H9 (cell line): ENCODE measurements around the gene C10orf95. TPM values are rescaled to one million over a fixed set of nuclear protein-coding genes. Genes with fewer than 3 reads are reported as not detected.

Experiments used
- DNase-seq: peaks from one replicate; pipeline ENCODE4 v3.0.0-alpha.2; 2017
- H2AFZ ChIP-seq: one replicate; pipeline ENCODE4 v1.6.1; 2013; ENCODE audit warnings: mild to moderate bottlenecking, low read length, control low read depth, moderate library complexity
- H2AK5ac ChIP-seq: 2 replicates; pipeline ENCODE4 v1.6.1; 2013; ENCODE audit warnings: low read length, control low read depth, mixed read lengths; ENCODE audit not compliant: insufficient read length
- H2BK120ac ChIP-seq: one replicate; pipeline ENCODE4 v1.6.1; 2013; ENCODE audit warnings: low read depth, mild to moderate bottlenecking, low read length, control low read depth, inconsistent platforms; ENCODE audit not compliant: poor library complexity, severe bottlenecking
- H2BK12ac ChIP-seq: 2 replicates; pipeline ENCODE4 v1.6.1; 2013; ENCODE audit warnings: low read length, control low read depth, mixed read lengths, low read depth; ENCODE audit not compliant: insufficient read length
- H2BK15ac ChIP-seq: 2 replicates; pipeline ENCODE4 v1.6.1; 2013; ENCODE audit warnings: low read depth, low read length, control low read depth
- H2BK20ac ChIP-seq: one replicate; pipeline ENCODE4 v1.6.1; 2013; ENCODE audit warnings: low read depth, mild to moderate bottlenecking, low read length, control low read depth, inconsistent platforms; ENCODE audit not compliant: poor library complexity, severe bottlenecking
- H2BK5ac ChIP-seq: 2 replicates; pipeline ENCODE4 v1.6.1; 2013; ENCODE audit warnings: low read length, control low read depth, mixed read lengths; ENCODE audit not compliant: insufficient read length
- H3K14ac ChIP-seq: 2 replicates; pipeline ENCODE4 v1.6.1; 2013; ENCODE audit warnings: low read length, control low read depth; ENCODE audit not compliant: insufficient read depth
- H3K18ac ChIP-seq: 2 replicates; pipeline ENCODE4 v1.6.1; 2013; ENCODE audit warnings: low read depth, mild to moderate bottlenecking, mixed read lengths, low read length, control low read depth; ENCODE audit not compliant: insufficient read length
- H3K23ac ChIP-seq: 2 replicates; pipeline ENCODE4 v1.6.1; 2013; ENCODE audit warnings: low read length, control low read depth, mixed read lengths, low read depth; ENCODE audit not compliant: insufficient read length
- H3K23me2 ChIP-seq: 2 replicates; pipeline ENCODE4 v1.6.1; 2013; ENCODE audit warnings: low read depth, mild to moderate bottlenecking, mixed read lengths, low read length, control low read depth; ENCODE audit not compliant: insufficient read length, poor library complexity, severe bottlenecking
- H3K27ac ChIP-seq: 2 replicates; pipeline ENCODE4 v1.5.1; 2013; ENCODE audit warnings: low read length, control low read depth, mixed read lengths, low read depth; ENCODE audit not compliant: insufficient read length
- H3K27me3 ChIP-seq: 2 replicates; pipeline ENCODE4 v1.6.1; 2013; ENCODE audit warnings: low read length, control low read depth, inconsistent platforms; ENCODE audit not compliant: insufficient read depth
- H3K4ac ChIP-seq: 2 replicates; pipeline ENCODE4 v1.6.1; 2013; ENCODE audit warnings: low read depth, mild to moderate bottlenecking, control low read depth, inconsistent platforms, low read length, moderate library complexity
- H3K4me1 ChIP-seq: 2 replicates; pipeline ENCODE4 v1.6.1; 2013; ENCODE audit warnings: low read length, control low read depth, inconsistent platforms; ENCODE audit not compliant: insufficient read depth
- H3K4me2 ChIP-seq: 2 replicates; pipeline ENCODE4 v1.6.1; 2013; ENCODE audit warnings: low read length, control low read depth, mixed read lengths; ENCODE audit not compliant: insufficient read length, insufficient read depth
- H3K56ac ChIP-seq: 2 replicates; pipeline ENCODE4 v1.6.1; 2013; ENCODE audit warnings: low read depth, mild to moderate bottlenecking, mixed read lengths, low read length, control low read depth; ENCODE audit not compliant: insufficient read length
- H3K79me1 ChIP-seq: 2 replicates; pipeline ENCODE4 v1.6.1; 2013; ENCODE audit warnings: low read depth, mild to moderate bottlenecking, moderate library complexity, low read length, control low read depth, inconsistent platforms; ENCODE audit not compliant: insufficient read depth, poor library complexity, severe bottlenecking
- H3K79me2 ChIP-seq: 2 replicates; pipeline ENCODE4 v1.6.1; 2013; ENCODE audit warnings: low read length, control low read depth, inconsistent platforms; ENCODE audit not compliant: insufficient read depth
- H3K9ac ChIP-seq: 2 replicates; pipeline ENCODE4 v1.6.1; 2013; ENCODE audit warnings: low read length, control low read depth, mixed read lengths; ENCODE audit not compliant: insufficient read length; ENCODE audit errors: extremely low read depth
- H3K9me3 ChIP-seq: one replicate; pipeline ENCODE4 v1.6.1; 2013; ENCODE audit warnings: low read depth, low read length, inconsistent platforms; ENCODE audit not compliant: control insufficient read depth
- H3T11ph ChIP-seq: one replicate; pipeline ENCODE4 v1.6.1; 2013; ENCODE audit warnings: mild to moderate bottlenecking, low read length, control low read depth, inconsistent platforms
- H4K20me1 ChIP-seq: one replicate; pipeline ENCODE4 v1.6.1; 2013; ENCODE audit not compliant: control insufficient read depth, insufficient read length, insufficient read depth
- H4K5ac ChIP-seq: 2 replicates; pipeline ENCODE4 v1.6.1; 2013; ENCODE audit warnings: low read depth, mild to moderate bottlenecking, mixed read lengths, low read length, control low read depth; ENCODE audit not compliant: insufficient read length
- H4K8ac ChIP-seq: replicated peaks from 2 replicates; pipeline ENCODE4 v1.6.1; 2013; ENCODE audit warnings: low read length, control low read depth, mixed read lengths, low read depth; ENCODE audit not compliant: insufficient read length
- H4K91ac ChIP-seq: 2 replicates; pipeline ENCODE4 v1.6.1; 2013; ENCODE audit warnings: low read depth, mild to moderate bottlenecking, moderate library complexity, mixed read lengths, low read length, control low read depth; ENCODE audit not compliant: insufficient read length
- H3K27ac Mint-ChIP-seq, 3 experiments: 2 replicates in 2 of 3; 3 replicates in 1 of 3; pipeline ENCODE4 v1.8.0; 2020 to 2021; ENCODE audit warnings: mixed read lengths in 3 of 3, mild to moderate bottlenecking in 1 of 3, moderate library complexity in 1 of 3
- H3K27me3 Mint-ChIP-seq: 2 replicates; pipeline ENCODE4 v1.8.0; 2021; ENCODE audit warnings: low read depth, mild to moderate bottlenecking, moderate library complexity, mixed read lengths
- H3K36me3 Mint-ChIP-seq, 3 experiments: 2 replicates in 2 of 3; 3 replicates in 1 of 3; pipeline ENCODE4 v1.8.0; 2020 to 2021; ENCODE audit warnings: low read depth in 3 of 3, mixed read lengths in 3 of 3; ENCODE audit not compliant: insufficient read depth in 1 of 3
- H3K4me1 Mint-ChIP-seq, 2 experiments: 2 replicates each; pipeline ENCODE4 v1.8.0; 2020; ENCODE audit warnings: mixed read lengths in 2 of 2
- H3K4me3 Mint-ChIP-seq, 2 experiments: 2 replicates in 1 of 2; 3 replicates in 1 of 2; pipeline ENCODE4 v1.8.0; 2020 to 2021; ENCODE audit warnings: mild to moderate bottlenecking in 2 of 2, mixed read lengths in 2 of 2, moderate library complexity in 1 of 2
- H3K9me3 Mint-ChIP-seq, 2 experiments: 2 replicates in 1 of 2; 3 replicates in 1 of 2; pipeline ENCODE4 v1.8.0; 2020; ENCODE audit warnings: mild to moderate bottlenecking in 2 of 2, mixed read lengths in 2 of 2, moderate library complexity in 1 of 2
- CTCF ChIP-seq: fragments of 200-600 bp; sonication (generic); conservative IDR thresholded peaks from 3 replicates; pipeline ENCODE4 v1.8.0; 2021; ENCODE audit warnings: antibody characterized with exemption, mild to moderate bottlenecking
- WGBS: extraction: QIAGEN DNeasy Blood & Tissue Kit; methylation state at CpG from one replicate; pipeline ENCODE4 v1.1.7; 2013; ENCODE audit warnings: missing lambda C conversion rate, low lambda C conversion rate, mixed read lengths; ENCODE audit not compliant: insufficient read length; ENCODE audit errors: extremely low coverage; 5-methylcytosine and 5-hydroxymethylcytosine counted together
- total RNA-seq: library from RNA; stranded (reverse); gene quantifications from 2 replicates; pipeline ENCODE4 v1.2.1, GENCODE V29; 2021

Gene C10orf95
- total RNA-seq, 1 experiment from 2014 or later, result not detected

- H3K4ac ChIP-seq, result no peak within 1 kb of the TSS
- no peak within 1 kb of the TSS for H3T11ph ChIP-seq
- no peak within 1 kb of the TSS for H3K23ac ChIP-seq
- H3K79me1 ChIP-seq, result no peaks in the 10 kb centered on the region
- peak; percentile 78 for DNase-seq
- Mint-ChIP-seq H3K27me3 (peaks cover 31% of the 10 kb centered on the region), H3K36me3 (peaks cover 6 to 9% (median 9%) of the 10 kb centered on the region in 3 experiments; a peak in 4 of 7 replicates), H3K9me3 (no peaks in the 10 kb centered on the region; a peak in 1 of 5 replicates), H3K4me1 (peaks cover 19 to 37% of the 10 kb centered on the region in 2 experiments), H3K27ac (peak within 1 kb of the TSS in 2 of 3 experiments; percentile 60 to 96; a peak in 4 of 7 replicates), H3K4me3 (peak within 1 kb of the TSS; percentile 92 to 97)
- H2BK12ac ChIP-seq, result no peak within 1 kb of the TSS
- peak within 1 kb of the TSS; percentile 58 for H3K18ac ChIP-seq
- H3K9ac ChIP-seq, result no peak within 1 kb of the TSS
- no peak within 1 kb of the TSS for H2BK15ac ChIP-seq
- H3K14ac ChIP-seq, result no peak within 1 kb of the TSS
- H4K5ac ChIP-seq, result no peak within 1 kb of the TSS
- no peak within 1 kb of the TSS for H2BK5ac ChIP-seq
- no peaks in the 10 kb centered on the region for H3K9me3 ChIP-seq
- no peaks in the 10 kb centered on the region for H3K27me3 ChIP-seq
- H3K4me2 ChIP-seq, result peak within 1 kb of the TSS; percentile 74
- no CpG with 5 or more reads among the region's 45 CpGs for WGBS
- H4K8ac ChIP-seq, result no peak within 1 kb of the TSS
- no peak within 1 kb of the TSS for H2BK20ac ChIP-seq
- no peaks in the 10 kb centered on the region for H4K20me1 ChIP-seq
- H3K56ac ChIP-seq, result no peak within 1 kb of the TSS
- H2AFZ ChIP-seq, result no peak within 1 kb of the TSS
- peaks cover 35% of the 10 kb centered on the region for H3K23me2 ChIP-seq
- no peak within 1 kb of the TSS for H2BK120ac ChIP-seq
- no peak within 1 kb of the TSS for H3K27ac ChIP-seq
- no peak; the same call in 2 of the 3 replicates for TF ChIP-seq CTCF
- no peaks in the 10 kb centered on the region for H3K79me2 ChIP-seq
- H4K91ac ChIP-seq, result no peak within 1 kb of the TSS
- peaks cover 2% of the 10 kb centered on the region; the same call in 1 of the 2 replicates for H3K4me1 ChIP-seq
- no peak within 1 kb of the TSS for H2AK5ac ChIP-seq
Observed at GRCh38 chr10:102418622-102419268, 32.6 kb downstream of the C10orf95 start, which contains the start of gene PSD. Gene PSD (minus strand): TSS chr10:102418785. CDS start chr10:102417038, 1,747 bp downstream.
